Progenitor cell of endocrine pancreas (in vitro differentiated cells): ENCODE measurements around the gene VWA8. TPM values are rescaled to one million over a fixed set of nuclear protein-coding genes. Genes with fewer than 3 reads are reported as not detected.

Source experiments
- DNase-seq: peaks from one replicate; pipeline ENCODE4 v3.0.0; 2021; ENCODE audit warnings: low spot score; ENCODE audit not compliant: unreplicated experiment
- H3K27ac Mint-ChIP-seq: 2 replicates; pipeline ENCODE4 v1.8.0; 2021; ENCODE audit warnings: mild to moderate bottlenecking, moderate library complexity, mixed read lengths
- H3K27me3 Mint-ChIP-seq: 2 replicates; pipeline ENCODE4 v1.8.0; 2021; ENCODE audit warnings: mixed read lengths
- H3K36me3 Mint-ChIP-seq: 2 replicates; pipeline ENCODE4 v1.8.0; 2022; ENCODE audit warnings: mixed read lengths; ENCODE audit not compliant: insufficient read depth
- H3K4me1 Mint-ChIP-seq: 2 replicates; pipeline ENCODE4 v1.8.0; 2021; ENCODE audit warnings: low read depth, mixed read lengths
- H3K4me3 Mint-ChIP-seq: 2 replicates; pipeline ENCODE4 v1.8.0; 2021; ENCODE audit warnings: low read depth, mild to moderate bottlenecking, moderate library complexity, mixed read lengths
- H3K9me3 Mint-ChIP-seq: 2 replicates; pipeline ENCODE4 v1.8.0; 2021; ENCODE audit warnings: low read depth, mixed read lengths
- CTCF ChIP-seq: fragments of 200-600 bp; sonication (generic); IDR thresholded peaks from one replicate; pipeline ENCODE4 v1.5.0; 2021; ENCODE audit warnings: antibody characterized with exemption, mild to moderate bottlenecking; ENCODE audit not compliant: unreplicated experiment
- total RNA-seq: library from RNA; stranded (reverse); gene quantifications from 2 replicates; pipeline ENCODE4 v1.2.1, GENCODE V29; 2021

The VWA8 gene
- total RNA-seq, 1 donor from 2014 or later: 24.1 TPM

GRCh38 chr13:41939398-41939797, 21.5 kb downstream of the VWA8 start:
- peaks cover 2% of the 10 kb centered on the region for H3K36me3 Mint-ChIP-seq
- no peak for TF ChIP-seq CTCF

GRCh38 chr13:41938918-41939317, 22.0 kb downstream of the VWA8 start:
- Mint-ChIP-seq H3K4me1 (peaks cover 35% of the 10 kb centered on the region), H3K9me3 (no peaks in the 10 kb centered on the region), H3K36me3 (peaks cover 6% of the 10 kb centered on the region), H3K27ac (no peak overlapping the region), H3K27me3 (no peaks in the 10 kb centered on the region), H3K4me3 (no peak overlapping the region)
- TF ChIP-seq CTCF: no peak
- no peak for DNase-seq

More at GRCh38 chr13:41939398-41939797, 21.5 kb downstream of the VWA8 start:
- no peak overlapping the region for H3K4me3 Mint-ChIP-seq
- H3K9me3 Mint-ChIP-seq: no peaks in the 10 kb centered on the region
- no peak for DNase-seq
- peaks cover 36% of the 10 kb centered on the region for H3K4me1 Mint-ChIP-seq
- no peaks in the 10 kb centered on the region for H3K27me3 Mint-ChIP-seq
- H3K27ac Mint-ChIP-seq: no peak overlapping the region

- peaks cover 12% of the 10 kb centered on the region for H3K36me3 Mint-ChIP-seq
- TF ChIP-seq CTCF: no peak
- no peak overlapping the region for H3K27ac Mint-ChIP-seq
- H3K4me1 Mint-ChIP-seq: peaks cover 28% of the 10 kb centered on the region
- no peak overlapping the region for H3K4me3 Mint-ChIP-seq
- peaks cover 6% of the 10 kb centered on the region for H3K9me3 Mint-ChIP-seq
- no peak for DNase-seq
- no peaks in the 10 kb centered on the region for H3K27me3 Mint-ChIP-seq
Measured at GRCh38 chr13:41937388-41937787, 23.5 kb downstream of the VWA8 start.

GRCh38 chr13:41935501-41935900, 25.4 kb downstream of the VWA8 start:
- H3K27ac Mint-ChIP-seq: no peak overlapping the region
- peaks cover 6% of the 10 kb centered on the region for H3K9me3 Mint-ChIP-seq
- peaks cover 12% of the 10 kb centered on the region for H3K4me1 Mint-ChIP-seq
- no peak for TF ChIP-seq CTCF
- no peak overlapping the region for H3K4me3 Mint-ChIP-seq
- DNase-seq: no peak
- peaks cover 13% of the 10 kb centered on the region for H3K36me3 Mint-ChIP-seq
- H3K27me3 Mint-ChIP-seq: no peaks in the 10 kb centered on the region

GRCh38 chr13:41934994-41935393, 25.9 kb downstream of the VWA8 start:
- H3K36me3 Mint-ChIP-seq: peaks cover 16% of the 10 kb centered on the region
- no peak for DNase-seq
- H3K4me3 Mint-ChIP-seq: no peak overlapping the region
- H3K27ac Mint-ChIP-seq: no peak overlapping the region
- H3K4me1 Mint-ChIP-seq: peaks cover 8% of the 10 kb centered on the region
- TF ChIP-seq CTCF: no peak
- no peaks in the 10 kb centered on the region for H3K27me3 Mint-ChIP-seq
- peaks cover 6% of the 10 kb centered on the region for H3K9me3 Mint-ChIP-seq
